WERI-Rb-1 (cell line): Measurements from ENCODE around the gene KDM3B.

Experiments used
- DNase-seq: peaks from one replicate; pipeline ENCODE4 v3.0.0-alpha.2; 2020
- H3K27ac ChIP-seq: fragments of 250-450 bp; sonication (Bioruptor Pico); 2 replicates; pipeline ENCODE4 v1.5.1; 2020; ENCODE audit warnings: mild to moderate bottlenecking, moderate library complexity
- H3K27me3 ChIP-seq: fragments of 250-450 bp; sonication (Bioruptor Pico); 2 replicates; pipeline ENCODE4 v1.5.1; 2021; ENCODE audit warnings: mild to moderate bottlenecking, low read depth, moderate library complexity; ENCODE audit not compliant: insufficient read depth, severe bottlenecking
- H3K36me3 ChIP-seq: fragments of 250-450 bp; sonication (Bioruptor Pico); 2 replicates; pipeline ENCODE4 v1.5.1; 2020; ENCODE audit warnings: mild to moderate bottlenecking, moderate library complexity
- H3K4me3 ChIP-seq: 2 replicates; pipeline ENCODE4 v1.5.1; 2011; ENCODE audit warnings: low read depth, mild to moderate bottlenecking, control low read depth, low read length
- H3K9me3 ChIP-seq: fragments of 250-450 bp; sonication (Bioruptor Pico); 2 replicates; pipeline ENCODE4 v1.5.1; 2021; ENCODE audit warnings: mild to moderate bottlenecking, moderate library complexity; ENCODE audit not compliant: severe bottlenecking
- CTCF ChIP-seq: IDR thresholded peaks from 2 replicates; pipeline ENCODE4 v1.5.1; 2011; ENCODE audit warnings: low read depth, mild to moderate bottlenecking, control low read depth, inconsistent platforms, low read length

The KDM3B gene

GRCh38 chr5:138351517-138351916 lies 968 bp upstream of the KDM3B start:
- Histone ChIP-seq H3K4me3 (no peak overlapping the region), H3K36me3 (peaks cover 25% of the 10 kb centered on the region), H3K9me3 (peaks cover 4% of the 10 kb centered on the region), H3K27me3 (no peaks in the 10 kb centered on the region), H3K27ac (no peak overlapping the region)
- DNase-seq: no peak
- no peak for TF ChIP-seq CTCF

- peak; percentile 42 for TF ChIP-seq CTCF
- H3K9me3 ChIP-seq: peaks cover 4% of the 10 kb centered on the region
- no peaks in the 10 kb centered on the region for H3K27me3 ChIP-seq
- peak; percentile 56 for DNase-seq
- peaks cover 11% of the 10 kb centered on the region for H3K36me3 ChIP-seq
- H3K4me3 ChIP-seq: peak overlapping the region; percentile 98
- peak overlapping the region; percentile 87 for H3K27ac ChIP-seq
Measured at GRCh38 chr5:138352722-138353559, 456 bp downstream of the KDM3B start.

DNA sequence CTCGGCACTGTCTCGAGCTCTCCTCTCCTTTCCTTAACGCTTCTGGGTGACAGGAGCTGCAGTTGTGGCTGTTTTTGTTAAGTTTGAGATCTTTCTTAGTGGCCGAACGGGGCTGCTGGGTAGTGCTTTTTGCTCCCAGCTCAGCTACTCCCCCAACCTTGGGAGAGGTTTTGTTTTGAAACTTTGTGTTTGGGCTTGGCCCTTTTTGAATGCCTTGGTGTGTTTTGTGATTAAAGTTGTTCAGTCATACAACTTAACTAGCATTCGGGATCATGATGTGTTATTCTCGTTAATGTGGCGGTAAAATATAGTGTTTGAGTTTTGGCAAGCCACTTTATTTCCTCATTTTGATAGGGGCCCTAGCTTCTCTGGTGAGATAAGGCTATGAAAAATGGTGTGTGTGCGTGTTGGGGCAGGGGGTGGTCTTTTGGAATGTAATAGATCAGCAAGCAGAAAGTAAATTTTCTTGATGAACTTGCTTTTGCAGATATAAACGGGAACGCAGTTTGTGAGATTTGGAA lies 1.1 kb downstream of the KDM3B start:
- peaks cover 4% of the 10 kb centered on the region for H3K9me3 ChIP-seq
- peak overlapping the region; percentile 87 for H3K27ac ChIP-seq
- H3K36me3 ChIP-seq: peaks cover 4% of the 10 kb centered on the region
- TF ChIP-seq CTCF: no peak
- H3K27me3 ChIP-seq: no peaks in the 10 kb centered on the region
- no peak for DNase-seq
- peak overlapping the region; percentile 98 for H3K4me3 ChIP-seq

DNA sequence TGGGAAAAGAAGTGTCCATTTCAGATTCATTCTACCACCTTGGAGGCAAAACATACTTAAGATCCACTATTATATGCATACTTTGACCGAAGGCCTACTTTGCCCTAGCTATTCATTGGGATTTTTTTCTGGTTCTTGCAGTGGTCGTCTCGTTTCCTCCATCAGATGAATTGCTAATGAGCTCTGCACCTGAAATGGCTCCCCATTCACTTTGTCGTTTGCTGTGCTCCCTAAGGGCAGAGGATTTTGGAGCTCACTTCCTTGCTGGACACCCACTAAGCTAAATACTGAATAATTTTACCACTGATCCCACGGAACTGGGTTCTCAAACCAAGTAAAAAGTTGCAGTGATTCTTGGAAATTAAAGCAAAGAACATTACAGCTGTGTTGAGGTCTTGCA lies 1.9 kb downstream of the KDM3B start:
- H3K4me3 ChIP-seq: peak overlapping the region; percentile 98
- peaks cover 3% of the 10 kb centered on the region for H3K36me3 ChIP-seq
- no peak for DNase-seq
- H3K9me3 ChIP-seq: peaks cover 4% of the 10 kb centered on the region
- TF ChIP-seq CTCF: no peak
- no peaks in the 10 kb centered on the region for H3K27me3 ChIP-seq
- no peak overlapping the region for H3K27ac ChIP-seq

- no peak overlapping the region for H3K4me3 ChIP-seq
- no peak for TF ChIP-seq CTCF
- H3K27ac ChIP-seq: no peak overlapping the region
- peaks cover 3% of the 10 kb centered on the region; the same call in 1 of the 2 replicates for H3K36me3 ChIP-seq
- no peak for DNase-seq
- H3K9me3 ChIP-seq: peaks cover 4% of the 10 kb centered on the region
- H3K27me3 ChIP-seq: no peaks in the 10 kb centered on the region
Measured at GRCh38 chr5:138354926-138355378, 2.5 kb downstream of the KDM3B start.

GRCh38 chr5:138359621-138360020 lies 7.1 kb downstream of the KDM3B start:
- TF ChIP-seq CTCF: no peak
- Histone ChIP-seq H3K36me3 (no peaks in the 10 kb centered on the region), H3K27me3 (no peaks in the 10 kb centered on the region), H3K27ac (no peak overlapping the region), H3K4me3 (no peak overlapping the region), H3K9me3 (no peaks in the 10 kb centered on the region)
- no peak for DNase-seq
